ENCODE data around the gene EPS8L2. TPM values are rescaled to one million over a fixed set of nuclear protein-coding genes. Genes with fewer than 3 reads are reported as not detected.
A peak's percentile ranks its signal among the peaks of the same experiment; 100 is the strongest.
"Not testable (repeated sequence)": the region's sequence is repeated elsewhere in the genome, so short reads cannot be mapped to it uniquely, and the experiment has no call there.

Gene EPS8L2
- total RNA-seq, 2 experiments from 2014 or later, result 7.1 to 8.1 TPM

- H3K27ac Mint-ChIP-seq, result no peak overlapping the region
- DNase-seq, result no peak
- intact Hi-C loops (cut with micrococcal nuclease), result no loop called here
- no peaks in the 10 kb centered on the region for H3K36me3 Mint-ChIP-seq (ENCODE audit: low read depth)
- H3K4me3 Mint-ChIP-seq, result no peak overlapping the region
- H3K27me3 Mint-ChIP-seq (ENCODE audit: low read depth), result no peaks in the 10 kb centered on the region
- no peaks in the 10 kb centered on the region for H3K9me3 Mint-ChIP-seq
- CTCF ChIA-PET, result interaction anchor here (0.6 kb wide), 1 partner anchor 17 kb away, joined by 4 read pairs; no protein-coding TSS in a partner anchor
- peaks cover 15% of the 10 kb centered on the region for H3K4me1 Mint-ChIP-seq (ENCODE audit: low read depth)
Measured at GRCh38 chr11:733072-733471, 27.0 kb downstream of the EPS8L2 start.

- DNase-seq; H3K4me3 Mint-ChIP-seq; H3K9me3 Mint-ChIP-seq; H3K27me3 Mint-ChIP-seq (ENCODE audit: low read depth); intact Hi-C loops (cut with micrococcal nuclease); H3K36me3 Mint-ChIP-seq (ENCODE audit: low read depth); H3K27ac Mint-ChIP-seq: not testable (repeated sequence)
- H3K4me1 Mint-ChIP-seq (ENCODE audit: low read depth), result peaks cover 16% of the 10 kb centered on the region
- CTCF ChIA-PET, result interaction anchor here (0.6 kb wide), 1 partner anchor 59 kb away, joined by 3 read pairs; no protein-coding TSS in a partner anchor
Measured at GRCh38 chr11:734541-734940, 28.5 kb downstream of the EPS8L2 start.

GRCh38 chr11:737366-737765 is 31.3 kb downstream of the EPS8L2 start:
- CTCF ChIA-PET, result interaction anchor here (0.6 to 1.1 kb wide), 2 partner anchors 14 to 41 kb away, joined by 3 read pairs; no protein-coding TSS in a partner anchor
- no peak overlapping the region for H3K27ac Mint-ChIP-seq
- H3K4me3 Mint-ChIP-seq, result peak overlapping the region; percentile 52
- no peaks in the 10 kb centered on the region for H3K36me3 Mint-ChIP-seq (ENCODE audit: low read depth)
- DNase-seq, result peak; percentile 21
- no peaks in the 10 kb centered on the region for H3K9me3 Mint-ChIP-seq
- H3K4me1 Mint-ChIP-seq (ENCODE audit: low read depth), result peaks cover 16% of the 10 kb centered on the region
- intact Hi-C loops (cut with micrococcal nuclease), result no loop called here
- H3K27me3 Mint-ChIP-seq (ENCODE audit: low read depth), result no peaks in the 10 kb centered on the region

- H3K36me3 Mint-ChIP-seq (ENCODE audit: low read depth); DNase-seq; H3K9me3 Mint-ChIP-seq; intact Hi-C loops (cut with micrococcal nuclease); H3K27ac Mint-ChIP-seq; H3K27me3 Mint-ChIP-seq (ENCODE audit: low read depth): not testable (repeated sequence)
- Mint-ChIP-seq H3K4me3 (peak overlapping the region; percentile 52), H3K4me1 (ENCODE audit: low read depth) (peaks cover 16% of the 10 kb centered on the region)
- CTCF ChIA-PET, result interaction anchor here (0.8 to 1.1 kb wide), 2 partner anchors 15 to 18 kb away, joined by 3 read pairs; no protein-coding TSS in a partner anchor
Measured at GRCh38 chr11:737899-738298, 31.9 kb downstream of the EPS8L2 start.

GRCh38 chr11:742156-742546 is 36.1 kb downstream of the EPS8L2 start:
- Mint-ChIP-seq H3K4me1 (ENCODE audit: low read depth) (peaks cover 13% of the 10 kb centered on the region), H3K4me3 (no peak overlapping the region), H3K27ac (no peak overlapping the region), H3K27me3 (ENCODE audit: low read depth) (no peaks in the 10 kb centered on the region), H3K9me3 (no peaks in the 10 kb centered on the region), H3K36me3 (ENCODE audit: low read depth) (no peaks in the 10 kb centered on the region)
- intact Hi-C loops (cut with micrococcal nuclease), result no loop called here
- CTCF ChIA-PET, result interaction anchor here (1.0 kb wide), 1 partner anchor 16 kb away, joined by 3 read pairs; no protein-coding TSS in a partner anchor
- DNase-seq, result no peak

GRCh38 chr11:742571-743201 is 36.7 kb downstream of the EPS8L2 start:
- Mint-ChIP-seq H3K4me1 (ENCODE audit: low read depth) (peaks cover 8% of the 10 kb centered on the region), H3K4me3 (no peak overlapping the region), H3K9me3 (no peaks in the 10 kb centered on the region), H3K36me3 (ENCODE audit: low read depth) (no peaks in the 10 kb centered on the region), H3K27me3 (ENCODE audit: low read depth) (no peaks in the 10 kb centered on the region), H3K27ac (no peak overlapping the region)
- CTCF ChIA-PET, result interaction anchor here (1.0 kb wide), 1 partner anchor 16 kb away, joined by 3 read pairs; no protein-coding TSS in a partner anchor
- intact Hi-C loops (cut with micrococcal nuclease), result no loop called here
- DNase-seq, result no peak

GRCh38 chr11:745428-745827 is 39.4 kb downstream of the EPS8L2 start:
- no peak for DNase-seq
- intact Hi-C loops (cut with micrococcal nuclease), result loop anchor here (5.0 kb wide), 1 partner anchor 508 kb away; the partner anchor contains the start of genes PSMD13 and SIRT3
- Mint-ChIP-seq H3K4me1 (ENCODE audit: low read depth) (peaks cover 17% of the 10 kb centered on the region), H3K4me3 (no peak overlapping the region), H3K27me3 (ENCODE audit: low read depth) (no peaks in the 10 kb centered on the region), H3K27ac (no peak overlapping the region), H3K9me3 (no peaks in the 10 kb centered on the region), H3K36me3 (ENCODE audit: low read depth) (peaks cover 2% of the 10 kb centered on the region)
- CTCF ChIA-PET, result no interaction called here

GRCh38 chr11:746289-747157 is 40.5 kb downstream of the EPS8L2 start:
- H3K4me3 Mint-ChIP-seq, result peak overlapping the region; percentile 84
- CTCF ChIA-PET, result interaction anchor here (0.7 kb wide), 1 partner anchor 479 kb away, joined by 3 read pairs; no protein-coding TSS in a partner anchor
- peak; percentile 58 for DNase-seq
- H3K4me1 Mint-ChIP-seq (ENCODE audit: low read depth), result peaks cover 21% of the 10 kb centered on the region
- no peak overlapping the region for H3K27ac Mint-ChIP-seq
- no peaks in the 10 kb centered on the region for H3K27me3 Mint-ChIP-seq (ENCODE audit: low read depth)
- intact Hi-C loops (cut with micrococcal nuclease), result loop anchor here (1.0 to 5.0 kb wide), 5 partner anchors 20 to 509 kb away; partner anchors contain the start of genes DEAF1, GATD1, PSMD13 and SIRT3
- H3K9me3 Mint-ChIP-seq, result no peaks in the 10 kb centered on the region
- peaks cover 2% of the 10 kb centered on the region for H3K36me3 Mint-ChIP-seq (ENCODE audit: low read depth)

- H3K4me3 Mint-ChIP-seq, result peak within 1 kb of the TSS; percentile 84
- H3K36me3 Mint-ChIP-seq (ENCODE audit: low read depth), result peaks cover 2% of the 10 kb centered on the region
- peaks cover 21% of the 10 kb centered on the region for H3K4me1 Mint-ChIP-seq (ENCODE audit: low read depth)
- no peaks in the 10 kb centered on the region for H3K27me3 Mint-ChIP-seq (ENCODE audit: low read depth)
- intact Hi-C loops (cut with micrococcal nuclease), result loop anchor here (1.0 to 5.0 kb wide), 5 partner anchors 21 to 510 kb away; partner anchors contain the start of genes DEAF1, GATD1, PSMD13 and SIRT3
- peak; percentile 86 for DNase-seq
- peak within 1 kb of the TSS; percentile 83 for H3K27ac Mint-ChIP-seq
- CTCF ChIA-PET, result interaction anchor here (0.8 kb wide), 1 partner anchor 20 kb away, joined by 3 read pairs; no protein-coding TSS in a partner anchor
- no peaks in the 10 kb centered on the region for H3K9me3 Mint-ChIP-seq
Measured at GRCh38 chr11:747158-748006, 41.4 kb downstream of the EPS8L2 start, which contains the start of gene TALDO1. TALDO1 (plus strand) TSS chr11:747464; CDS start chr11:747482, 18 bp downstream.

- H3K4me3 Mint-ChIP-seq, result peak overlapping the region; percentile 84
- peak overlapping the region; percentile 83 for H3K27ac Mint-ChIP-seq
- no peaks in the 10 kb centered on the region for H3K27me3 Mint-ChIP-seq (ENCODE audit: low read depth)
- intact Hi-C loops (cut with micrococcal nuclease), result loop anchor here (5.0 kb wide), 1 partner anchor 511 kb away; the partner anchor contains the start of genes PSMD13 and SIRT3
- DNase-seq, result no peak
- no peaks in the 10 kb centered on the region for H3K9me3 Mint-ChIP-seq
- peaks cover 21% of the 10 kb centered on the region for H3K4me1 Mint-ChIP-seq (ENCODE audit: low read depth)
- CTCF ChIA-PET, result interaction anchor here (0.8 to 1.2 kb wide), 2 partner anchors 21 to 51 kb away, joined by 3 read pairs; no protein-coding TSS in a partner anchor
- H3K36me3 Mint-ChIP-seq (ENCODE audit: low read depth), result peaks cover 2% of the 10 kb centered on the region
Measured at GRCh38 chr11:748007-748359, 42.0 kb downstream of the EPS8L2 start.

GRCh38 chr11:749731-750130 is 43.7 kb downstream of the EPS8L2 start:
- Mint-ChIP-seq H3K4me1 (ENCODE audit: low read depth) (peaks cover 21% of the 10 kb centered on the region), H3K27ac (peak overlapping the region; percentile 24), H3K4me3 (peak overlapping the region; percentile 47), H3K36me3 (ENCODE audit: low read depth) (peaks cover 2% of the 10 kb centered on the region), H3K9me3 (no peaks in the 10 kb centered on the region), H3K27me3 (ENCODE audit: low read depth) (no peaks in the 10 kb centered on the region)
- no peak for DNase-seq
- CTCF ChIA-PET, result no interaction called here
- intact Hi-C loops (cut with micrococcal nuclease), result loop anchor here (5.0 kb wide), 1 partner anchor 512 kb away; the partner anchor contains the start of genes PSMD13 and SIRT3
